ENCODE data around the gene CELF5.

- TF ChIP-seq CTCF (conservative IDR thresholded peaks at IDR 0.05; ENCODE audit: low read length) (no peak), EZH2phosphoT487 (IDR thresholded peaks at IDR 0.05; ENCODE audit: borderline replicate concordance, low read depth, low read length) (no peak)
Observed at GRCh38 chr19:3295581-3295980, 71.1 kb downstream of the CELF5 start.

Data from OCI-LY7 (cell line).